Activated CD8-positive, alpha-beta memory T cell treated with anti-CD3 and anti-CD28 coated beads for 36 hours (primary cell): ENCODE measurements around the gene SOBP. TPM values are rescaled to one million over a fixed set of nuclear protein-coding genes. Genes with fewer than 3 reads are reported as not detected.

Experiments
- CTCF ChIA-PET: fragments of 350-600 bp; sonication (Branson Sonifier 250); formaldehyde crosslinking; loops from one replicate; lab custom pipeline; 2021; ENCODE audit warnings: antibody characterized with exemption; lab: Charles Lee
- POLR2A ChIA-PET: fragments of 350-600 bp; sonication (Branson Sonifier 250); formaldehyde crosslinking; loops from one replicate; lab custom pipeline; 2021; ENCODE audit warnings: antibody characterized with exemption; lab: Charles Lee
- total RNA-seq, 2 experiments: library from RNA; stranded (reverse); gene quantifications; one replicate each; pipeline ENCODE4 v1.2.3, GENCODE V29; 2021

Gene SOBP
- total RNA-seq, 2 experiments from 2014 or later: 1.0 to 1.6 TPM

DNA sequence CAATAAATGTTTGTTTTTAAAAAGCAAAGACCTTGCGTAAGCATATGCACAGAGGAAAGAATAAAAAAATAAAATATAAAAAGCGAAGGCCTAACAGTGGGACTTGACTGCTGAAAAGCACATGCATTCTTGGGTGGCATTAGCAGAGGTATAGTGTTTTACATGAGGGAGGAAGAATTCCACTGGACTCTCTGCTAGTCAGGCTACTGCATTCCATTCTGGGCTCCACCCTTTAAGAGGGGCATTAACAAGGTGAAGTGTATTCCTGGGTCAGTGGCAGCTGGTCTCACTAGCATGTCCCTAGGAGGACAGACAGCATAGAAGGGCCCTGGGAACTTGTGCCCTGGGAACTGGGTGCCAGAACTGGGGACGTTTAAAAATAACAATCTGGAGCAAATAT lies 134.1 kb downstream of the SOBP start:
- POLR2A ChIA-PET: no interaction called here
- CTCF ChIA-PET: no interaction called here

DNA sequence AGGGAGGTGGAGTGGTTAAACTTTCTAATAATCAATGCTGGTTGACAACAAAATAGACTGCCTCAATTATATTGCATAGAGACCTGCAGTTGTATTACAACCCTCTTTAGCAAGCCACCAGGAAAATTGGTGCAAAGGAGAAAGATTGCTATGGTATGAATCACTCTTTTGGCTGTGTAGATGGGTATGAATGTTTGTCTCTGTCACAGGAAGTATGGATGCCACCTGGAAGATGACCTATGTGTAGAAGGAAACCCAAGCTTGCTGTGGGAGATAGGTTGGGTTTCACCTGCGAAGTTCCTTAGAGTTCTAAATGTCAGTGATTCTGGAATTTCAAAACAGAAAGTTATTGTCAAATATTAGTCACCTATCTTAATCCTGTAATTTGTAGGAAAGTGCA lies 134.6 kb downstream of the SOBP start:
- ChIA-PET CTCF (no interaction called here), POLR2A (no interaction called here)

DNA sequence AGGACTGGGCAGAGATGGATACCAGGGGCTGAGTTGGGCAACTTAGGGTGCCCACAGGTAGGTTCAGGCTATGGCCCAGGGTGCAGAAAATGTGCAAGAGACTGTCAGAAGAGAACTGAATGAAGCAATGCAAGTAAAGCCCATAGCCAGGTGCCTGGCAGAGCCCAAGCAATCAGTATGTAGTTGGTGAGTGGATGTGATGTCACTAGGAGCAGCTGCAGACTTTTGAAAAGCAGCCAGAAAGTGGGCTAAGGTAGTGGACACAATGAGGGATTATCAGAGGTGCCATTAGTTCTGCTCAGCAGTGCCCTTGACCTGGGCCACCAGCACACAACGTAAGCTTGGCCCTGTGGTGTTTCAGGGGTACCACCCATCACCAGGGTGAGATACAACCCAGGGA lies 135.3 kb downstream of the SOBP start:
- CTCF ChIA-PET: no interaction called here

GRCh38 chr6:107626645-107627044 lies 136.7 kb downstream of the SOBP start:
- CTCF ChIA-PET: no interaction called here
- POLR2A ChIA-PET: no interaction called here

More for the DNA sequence above, 135.3 kb downstream of the SOBP start:
- POLR2A ChIA-PET: no interaction called here

DNA sequence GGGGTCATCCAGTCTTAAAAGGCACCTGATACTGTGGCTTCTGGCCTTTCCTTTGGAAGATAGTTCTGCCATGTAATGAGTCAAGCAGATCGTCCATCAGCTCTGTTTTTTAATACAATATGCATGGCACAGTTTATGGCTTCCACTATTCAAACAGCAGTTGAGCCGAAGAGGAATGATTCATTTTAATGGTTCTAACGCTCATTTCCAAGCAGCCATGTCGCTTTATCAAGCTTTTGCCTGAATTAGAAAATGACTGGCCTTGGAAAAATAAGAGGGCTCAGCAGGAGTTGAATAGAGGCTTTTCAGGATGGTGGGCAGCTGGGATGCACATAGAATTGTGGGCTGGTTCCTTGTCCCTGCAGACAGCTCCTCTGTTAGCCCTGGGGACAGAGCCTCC lies 138.1 kb downstream of the SOBP start:
- ChIA-PET CTCF (no interaction called here), POLR2A (no interaction called here)

- POLR2A ChIA-PET: no interaction called here
- CTCF ChIA-PET: interaction anchor here (1.0 kb wide), 1 partner anchor 9 kb away, joined by 3 read pairs; no protein-coding TSS in a partner anchor
Measured at GRCh38 chr6:107628878-107629277, 139.0 kb downstream of the SOBP start.

- CTCF ChIA-PET: interaction anchor here (1.0 kb wide), 1 partner anchor 10 kb away, joined by 3 read pairs; no protein-coding TSS in a partner anchor
- POLR2A ChIA-PET: no interaction called here
Measured at GRCh38 chr6:107629548-107630129, 139.7 kb downstream of the SOBP start.

- ChIA-PET POLR2A (no interaction called here), CTCF (no interaction called here)
Measured at GRCh38 chr6:107630348-107630977, 140.5 kb downstream of the SOBP start.

DNA sequence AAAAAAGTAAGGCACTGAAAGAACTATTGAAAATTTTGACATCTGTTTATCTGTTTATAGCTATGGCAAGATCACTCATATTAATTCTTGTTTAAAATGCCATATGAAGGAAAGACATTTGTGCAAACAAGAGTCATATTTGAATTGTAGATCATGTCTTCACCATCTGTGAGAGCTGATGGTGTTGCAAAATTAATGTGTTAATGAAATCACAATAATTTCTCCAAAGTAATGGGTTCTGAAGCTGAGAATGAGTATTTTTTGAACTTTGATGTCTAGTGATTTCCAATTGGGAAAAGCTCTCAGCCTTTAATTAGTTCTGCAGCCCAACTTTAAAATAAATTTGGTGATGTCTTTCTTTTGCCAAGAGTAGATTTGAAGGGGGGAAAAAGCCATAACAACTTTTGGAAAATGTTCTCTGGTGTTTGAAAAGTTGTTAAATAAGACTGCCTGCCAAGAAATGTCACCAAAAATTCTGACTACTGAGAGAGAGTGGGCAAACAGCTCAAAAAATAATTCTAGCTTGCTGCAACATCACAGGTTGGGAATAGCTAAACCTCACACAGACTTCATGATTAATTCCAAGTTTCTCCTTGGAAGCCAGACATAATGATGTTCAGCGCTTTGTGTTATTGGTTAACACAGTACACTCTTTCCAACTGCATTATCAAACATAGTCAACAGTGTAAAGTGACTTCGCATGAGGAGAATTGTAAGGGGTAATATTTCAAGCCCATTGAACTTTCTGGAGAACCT lies 142.6 kb downstream of the SOBP start:
- POLR2A ChIA-PET: interaction anchor here (0.6 kb wide), 1 partner anchor 178 kb away, joined by 3 read pairs; no protein-coding TSS in a partner anchor
- CTCF ChIA-PET: interaction anchor here (0.6 to 0.7 kb wide), 2 partner anchors 348 to 770 kb away, joined by 3 read pairs; no protein-coding TSS in a partner anchor

DNA sequence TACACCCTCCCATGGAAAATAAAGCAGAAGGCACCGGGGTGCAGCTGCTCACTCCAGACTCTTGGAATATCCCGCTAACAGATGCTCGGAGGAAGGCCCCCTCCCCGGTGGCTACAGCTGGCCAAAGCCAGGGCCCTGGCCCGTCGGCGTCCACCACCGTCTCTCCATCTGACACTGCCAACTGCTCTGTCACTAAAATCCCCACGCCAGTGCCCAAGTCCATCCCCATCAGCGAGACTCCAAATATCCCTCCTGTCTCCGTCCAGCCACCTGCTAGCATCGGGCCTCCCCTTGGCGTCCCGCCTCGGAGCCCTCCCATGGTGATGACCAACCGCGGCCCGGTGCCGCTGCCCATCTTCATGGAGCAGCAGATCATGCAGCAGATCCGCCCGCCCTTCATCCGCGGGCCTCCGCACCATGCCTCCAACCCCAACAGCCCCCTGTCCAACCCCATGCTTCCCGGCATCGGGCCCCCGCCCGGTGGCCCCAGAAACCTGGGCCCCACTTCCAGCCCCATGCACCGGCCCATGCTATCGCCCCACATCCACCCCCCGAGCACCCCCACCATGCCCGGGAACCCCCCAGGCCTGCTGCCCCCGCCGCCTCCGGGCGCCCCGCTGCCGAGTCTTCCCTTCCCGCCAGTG lies 143.9 kb downstream of the SOBP start:
- CTCF ChIA-PET: no interaction called here
- POLR2A ChIA-PET: no interaction called here

- POLR2A ChIA-PET: no interaction called here
Measured at GRCh38 chr6:107634324-107635056, 144.6 kb downstream of the SOBP start.

GRCh38 chr6:107635057-107635515 lies 145.2 kb downstream of the SOBP start:
- POLR2A ChIA-PET: no interaction called here
- CTCF ChIA-PET: interaction anchor here (1.3 kb wide), 1 partner anchor 13 kb away, joined by 3 read pairs; no protein-coding TSS in a partner anchor

More at GRCh38 chr6:107634324-107635056, 144.6 kb downstream of the SOBP start:
- CTCF ChIA-PET: no interaction called here

DNA sequence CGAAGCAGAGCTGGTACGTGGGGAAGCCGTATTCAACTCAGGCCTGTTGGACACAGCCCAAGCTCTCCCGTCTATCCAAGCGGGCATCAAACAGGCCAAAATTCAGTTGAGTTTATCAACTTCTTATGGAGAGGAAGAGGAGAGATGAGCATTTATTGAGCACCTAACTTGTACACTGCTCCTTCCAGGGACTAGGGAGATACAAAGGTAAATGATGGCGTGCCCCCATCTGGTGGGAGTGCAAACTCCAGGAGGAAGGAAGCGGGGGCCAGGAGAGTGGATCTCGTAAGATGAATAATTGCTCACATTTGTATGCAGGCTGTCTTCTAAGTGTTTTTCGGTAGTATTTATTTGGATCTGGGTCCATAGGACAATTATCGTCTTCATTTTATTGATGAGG lies 146.6 kb downstream of the SOBP start:
- ChIA-PET CTCF (no interaction called here), POLR2A (interaction anchor here (0.6 kb wide), 1 partner anchor 37 kb away, joined by 3 read pairs; no protein-coding TSS in a partner anchor)

DNA sequence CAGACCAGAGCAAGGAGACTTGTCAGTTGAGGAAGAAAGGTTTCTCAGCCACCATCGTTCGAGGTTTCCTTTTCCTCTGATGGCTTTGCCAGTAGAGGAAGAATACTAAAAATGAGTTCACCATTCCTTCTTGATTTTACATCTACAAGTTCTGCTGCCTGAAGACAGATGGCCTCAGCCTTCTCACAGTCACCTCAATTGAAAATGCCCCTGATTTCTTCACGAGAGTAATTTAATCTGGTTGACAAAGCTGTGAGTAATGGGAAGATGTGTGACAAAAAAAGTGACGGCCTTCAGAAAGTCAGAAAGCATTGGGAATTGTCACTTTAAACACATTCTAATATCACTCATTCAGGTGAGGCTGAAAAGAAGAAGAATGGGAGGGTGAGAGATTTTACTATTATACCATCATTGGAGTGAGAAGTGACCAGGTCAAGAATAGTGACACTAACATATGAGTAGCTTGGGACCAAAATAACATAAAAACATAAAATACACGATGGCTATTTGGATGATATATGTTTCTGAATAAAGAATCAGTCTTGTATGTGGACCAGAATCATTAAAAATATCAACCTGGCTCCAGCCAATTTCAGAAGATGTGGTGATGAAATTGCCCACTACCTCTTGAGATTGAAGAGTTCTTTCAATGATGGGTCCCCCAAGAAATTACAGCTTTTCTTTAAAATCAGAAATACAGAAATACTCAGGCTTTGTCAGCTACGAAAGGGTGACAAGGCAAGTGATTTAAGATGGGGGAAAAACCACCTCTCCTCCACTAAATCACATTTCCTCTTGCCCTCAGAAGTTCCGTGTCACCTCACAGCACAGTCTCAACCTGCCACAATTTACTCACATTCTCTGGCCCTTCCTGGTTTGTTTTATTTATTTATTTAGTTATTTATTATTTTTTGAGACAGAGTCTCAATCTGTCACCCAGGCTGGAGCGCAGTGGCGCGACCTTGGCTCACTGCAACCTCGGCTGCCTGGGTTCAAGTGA lies 147.7 kb downstream of the SOBP start:
- CTCF ChIA-PET: no interaction called here
- POLR2A ChIA-PET: no interaction called here

GRCh38 chr6:107638493-107638892 lies 148.6 kb downstream of the SOBP start:
- ChIA-PET CTCF (no interaction called here), POLR2A (no interaction called here)

GRCh38 chr6:107639511-107639910 lies 149.6 kb downstream of the SOBP start:
- POLR2A ChIA-PET: no interaction called here
- CTCF ChIA-PET: no interaction called here

- CTCF ChIA-PET: no interaction called here
Measured at GRCh38 chr6:107641071-107641470, 151.2 kb downstream of the SOBP start.

DNA sequence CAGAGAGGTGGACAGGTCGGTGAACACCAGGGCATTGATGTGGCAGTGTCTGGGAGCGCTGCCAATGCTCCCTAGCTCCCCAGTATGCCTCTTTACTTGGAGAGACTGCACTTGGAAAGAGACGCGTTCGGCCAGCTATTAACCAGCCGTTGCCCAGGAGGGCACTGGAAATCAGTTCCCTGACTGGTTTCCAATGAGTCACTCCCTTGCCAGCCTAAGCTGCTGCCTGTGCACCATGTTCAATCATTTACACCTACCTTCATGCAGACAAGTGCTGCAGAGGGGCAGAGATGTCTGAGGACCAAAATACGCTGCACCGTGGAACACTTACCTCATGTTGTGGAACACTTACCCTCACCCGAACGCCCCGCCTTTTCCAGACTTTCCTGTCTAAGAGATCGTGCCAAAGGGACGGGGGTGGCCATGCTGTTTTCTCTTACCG lies 151.6 kb downstream of the SOBP start:
- ChIA-PET POLR2A (no interaction called here), CTCF (no interaction called here)

More at GRCh38 chr6:107641071-107641470, 151.2 kb downstream of the SOBP start:
- POLR2A ChIA-PET: no interaction called here
